Measurements from ENCODE around the gene ADGRD1. TPM values are rescaled to one million over a fixed set of nuclear protein-coding genes. Genes with fewer than 3 reads are reported as not detected.

ADGRD1 gene
- total and polyA plus RNA-seq, 8 donors = 1.4 to 7.3 (median 5.2) TPM

GRCh38 chr12:131025234-131025633, 71.5 kb downstream of the ADGRD1 start:
- no peak for TF ChIP-seq CTCF (IDR thresholded peaks at IDR 0.05)
- no peaks in the 10 kb centered on the region for H3K36me3 ChIP-seq
- H3K9me3 ChIP-seq = no peaks in the 10 kb centered on the region
- ATAC-seq = no peak
- no peaks in the 10 kb centered on the region for H3K27me3 ChIP-seq
- WGBS, 2 donors = 78 to 80% methylated on average over 11 of the region's 11 CpGs
- H3K27ac ChIP-seq = no peak overlapping the region
- intact Hi-C loops (cut with DNase I) = no loop called here
- H3K4me3 ChIP-seq = no peak overlapping the region
- H3K4me1 ChIP-seq = no peaks in the 10 kb centered on the region
- peak in 1 of 6 donors; percentile 8 for DNase-seq
- FAIRE-seq = no peak

- no peaks in the 10 kb centered on the region for H3K4me1 ChIP-seq
- DNase-seq (peak in 1 of 6 donors; percentile 37), FAIRE-seq (no peak), ATAC-seq (no peak)
- H3K4me3 ChIP-seq = no peak overlapping the region
- intact Hi-C loops (cut with DNase I) = no loop called here
- no peak overlapping the region for H3K27ac ChIP-seq
- 84 to 85% methylated on average over 23 of the region's 23 CpGs for WGBS, 2 donors
- H3K9me3 ChIP-seq = no peaks in the 10 kb centered on the region
- TF ChIP-seq CTCF (IDR thresholded peaks at IDR 0.05) = no peak
- H3K27me3 ChIP-seq = no peaks in the 10 kb centered on the region
- no peaks in the 10 kb centered on the region for H3K36me3 ChIP-seq
Measured at GRCh38 chr12:131025939-131026702, 72.4 kb downstream of the ADGRD1 start.

- H3K9me3 ChIP-seq = no peaks in the 10 kb centered on the region
- H3K27ac ChIP-seq = no peak overlapping the region
- intact Hi-C loops (cut with DNase I) = no loop called here
- TF ChIP-seq CTCF (IDR thresholded peaks at IDR 0.05) = no peak
- H3K4me1 ChIP-seq = no peaks in the 10 kb centered on the region
- DNase-seq (no peak), ATAC-seq (no peak), FAIRE-seq (no peak)
- no peak overlapping the region for H3K4me3 ChIP-seq
- WGBS, 2 donors = 71 to 72% methylated on average over 11 of the region's 11 CpGs
- H3K27me3 ChIP-seq = no peaks in the 10 kb centered on the region
- H3K36me3 ChIP-seq = no peaks in the 10 kb centered on the region
Measured at GRCh38 chr12:131026754-131027153, 73.0 kb downstream of the ADGRD1 start.

- WGBS, 2 donors = 65 to 71% methylated on average over 9 of the region's 9 CpGs
- no peak for TF ChIP-seq CTCF (IDR thresholded peaks at IDR 0.05)
- H3K4me1 ChIP-seq = no peaks in the 10 kb centered on the region
- no peaks in the 10 kb centered on the region for H3K36me3 ChIP-seq
- H3K9me3 ChIP-seq = no peaks in the 10 kb centered on the region
- H3K27ac ChIP-seq = no peak overlapping the region
- no peak for ATAC-seq
- no peak for DNase-seq
- no peaks in the 10 kb centered on the region for H3K27me3 ChIP-seq
- FAIRE-seq = no peak
- intact Hi-C loops (cut with DNase I) = no loop called here
- no peak overlapping the region for H3K4me3 ChIP-seq
Measured at GRCh38 chr12:131027264-131027663, 73.6 kb downstream of the ADGRD1 start.

GRCh38 chr12:131027876-131028586, 74.3 kb downstream of the ADGRD1 start:
- H3K9me3 ChIP-seq = no peaks in the 10 kb centered on the region
- H3K36me3 ChIP-seq = no peaks in the 10 kb centered on the region
- no peak overlapping the region for H3K27ac ChIP-seq
- DNase-seq = peak in 1 of 6 donors; percentile 21
- intact Hi-C loops (cut with DNase I) = no loop called here
- no peak for ATAC-seq
- H3K4me1 ChIP-seq = no peaks in the 10 kb centered on the region
- TF ChIP-seq CTCF (IDR thresholded peaks at IDR 0.05) = no peak
- 80 to 84% methylated on average over 20 of the region's 20 CpGs for WGBS, 2 donors
- no peak overlapping the region for H3K4me3 ChIP-seq
- no peaks in the 10 kb centered on the region for H3K27me3 ChIP-seq
- no peak for FAIRE-seq

All from pancreas (tissue), 10 donors.